ENCODE data around the gene HOXC6.
A peak's percentile ranks its signal among the peaks of the same experiment; 100 is the strongest.

Gene HOXC6

DNA sequence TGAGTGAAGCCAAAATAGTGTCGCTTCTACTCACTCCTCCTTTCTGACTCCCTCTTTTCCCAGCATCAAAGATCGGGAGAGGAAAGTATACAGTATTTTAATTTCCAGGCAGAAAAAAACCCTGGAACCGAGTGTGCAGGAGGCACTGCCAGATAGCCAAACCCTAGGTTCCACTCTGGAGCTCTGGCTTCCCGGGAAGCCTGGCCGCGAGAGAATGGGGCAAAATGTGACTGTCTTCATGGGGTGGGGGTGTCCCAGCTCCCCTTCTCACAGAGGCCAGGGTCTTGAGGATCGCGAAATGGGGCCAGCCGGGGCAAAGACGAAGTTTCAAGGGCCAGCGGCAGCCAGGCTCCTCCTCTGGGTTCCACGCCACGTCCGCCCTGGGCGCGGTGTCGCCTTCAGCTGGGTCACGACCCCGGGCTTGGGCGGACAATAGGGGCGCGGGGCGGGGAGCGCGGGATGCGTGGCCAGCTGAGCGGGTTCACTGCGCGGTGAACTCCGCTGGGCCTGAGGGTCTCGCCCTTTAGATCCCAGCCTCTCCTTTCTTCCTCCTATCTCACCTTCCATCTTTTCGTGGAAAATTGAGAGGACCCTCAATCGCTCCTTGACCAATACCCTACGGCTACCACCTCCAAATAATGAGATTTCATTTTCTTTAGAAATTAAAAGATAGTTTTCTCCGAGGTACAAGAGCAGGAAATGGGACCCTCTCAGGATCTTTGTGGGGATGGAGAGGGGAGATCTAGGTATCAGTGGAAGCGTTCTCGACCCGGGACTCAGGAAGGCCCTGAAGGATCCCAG is 32.1 kb downstream of the HOXC6 start:
- H3K27ac ChIP-seq, result no peak overlapping the region
- ChIA-PET CTCF (interaction anchor here (0.6 kb wide), 1 partner anchor 312 kb away, joined by 3 read pairs; no protein-coding TSS in a partner anchor), POLR2A (ENCODE audit: low non-redundant PET) (no interaction called here)
- TF ChIP-seq, protein P1, sequence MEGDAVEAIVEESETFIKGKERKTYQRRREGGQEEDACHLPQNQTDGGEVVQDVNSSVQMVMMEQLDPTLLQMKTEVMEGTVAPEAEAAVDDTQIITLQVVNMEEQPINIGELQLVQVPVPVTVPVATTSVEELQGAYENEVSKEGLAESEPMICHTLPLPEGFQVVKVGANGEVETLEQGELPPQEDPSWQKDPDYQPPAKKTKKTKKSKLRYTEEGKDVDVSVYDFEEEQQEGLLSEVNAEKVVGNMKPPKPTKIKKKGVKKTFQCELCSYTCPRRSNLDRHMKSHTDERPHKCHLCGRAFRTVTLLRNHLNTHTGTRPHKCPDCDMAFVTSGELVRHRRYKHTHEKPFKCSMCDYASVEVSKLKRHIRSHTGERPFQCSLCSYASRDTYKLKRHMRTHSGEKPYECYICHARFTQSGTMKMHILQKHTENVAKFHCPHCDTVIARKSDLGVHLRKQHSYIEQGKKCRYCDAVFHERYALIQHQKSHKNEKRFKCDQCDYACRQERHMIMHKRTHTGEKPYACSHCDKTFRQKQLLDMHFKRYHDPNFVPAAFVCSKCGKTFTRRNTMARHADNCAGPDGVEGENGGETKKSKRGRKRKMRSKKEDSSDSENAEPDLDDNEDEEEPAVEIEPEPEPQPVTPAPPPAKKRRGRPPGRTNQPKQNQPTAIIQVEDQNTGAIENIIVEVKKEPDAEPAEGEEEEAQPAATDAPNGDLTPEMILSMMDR (conservative IDR thresholded peaks at IDR 0.05; ENCODE audit: low read depth), result no peak
- no peak for DNase-seq (ENCODE audit: low spot score)

DNA sequence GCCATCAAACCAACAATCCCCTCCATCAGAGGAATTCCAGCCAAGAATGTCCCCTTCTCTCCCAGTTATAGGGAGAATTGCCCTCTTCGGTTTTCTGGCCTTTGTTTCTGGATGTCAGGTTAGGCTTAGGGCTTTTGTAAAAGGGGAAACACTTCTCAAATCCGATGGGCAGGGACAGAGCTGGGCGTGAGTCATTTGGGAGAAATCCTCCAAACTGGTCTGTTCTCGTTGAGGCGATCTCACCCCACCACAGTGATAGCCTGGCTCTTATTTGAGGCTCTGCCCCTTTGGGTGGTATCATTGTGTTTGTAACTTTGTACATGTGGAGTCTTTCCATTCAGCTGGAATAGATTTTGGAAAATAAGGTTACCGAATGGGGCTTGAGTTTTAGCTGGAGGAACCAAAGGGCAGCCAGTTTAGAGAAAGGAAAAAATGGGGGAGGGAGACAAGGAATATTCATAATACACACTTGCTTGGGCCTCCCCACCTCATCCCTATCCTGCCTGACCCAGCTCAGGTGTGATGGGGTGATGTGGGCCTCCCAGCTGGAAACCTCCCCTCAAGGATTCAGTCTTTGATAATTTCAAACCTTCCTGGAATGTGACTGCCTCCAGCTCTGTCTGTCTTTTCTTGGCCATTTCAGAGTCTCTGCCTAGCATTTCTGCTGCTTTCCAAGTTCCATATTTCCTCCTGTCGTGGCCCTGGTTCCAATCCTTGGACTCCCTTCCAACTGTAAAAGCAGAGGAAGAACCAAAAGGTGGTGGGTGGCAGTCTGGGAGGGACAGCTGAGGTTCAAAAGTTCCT is 32.9 kb downstream of the HOXC6 start:
- TF ChIP-seq, protein P1 (conservative IDR thresholded peaks at IDR 0.05; ENCODE audit: low read depth), result no peak
- CTCF ChIA-PET, result interaction anchor here (0.6 kb wide), 1 partner anchor 312 kb away, joined by 3 read pairs; no protein-coding TSS in a partner anchor
- H3K27ac ChIP-seq, result no peak overlapping the region
- POLR2A ChIA-PET (ENCODE audit: low non-redundant PET), result no interaction called here
- DNase-seq (ENCODE audit: low spot score), result peak; percentile 41

DNA sequence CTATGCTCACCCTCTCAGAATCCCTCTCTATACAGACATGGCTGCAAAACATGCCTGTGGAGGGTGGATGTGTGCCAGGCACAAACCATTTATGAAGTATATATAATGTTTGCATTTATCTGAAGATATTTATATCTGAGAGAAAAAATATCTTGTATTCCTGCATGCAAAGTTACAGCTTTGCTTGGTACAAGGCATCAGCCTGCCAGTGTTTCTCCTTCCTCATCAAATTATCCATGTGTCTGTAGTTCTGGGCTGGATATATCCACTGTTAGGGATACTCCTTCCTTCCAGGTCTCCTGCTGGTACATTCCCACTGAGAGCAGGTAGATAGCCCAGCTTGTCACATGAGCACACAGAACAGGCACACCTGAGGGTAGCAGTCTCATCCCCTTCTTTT is 37.4 kb downstream of the HOXC6 start:
- ChIA-PET CTCF (interaction anchor here (0.9 to 1.3 kb wide), 2 partner anchors 11 to 135 kb away, joined by 3 read pairs; no protein-coding TSS in a partner anchor), POLR2A (ENCODE audit: low non-redundant PET) (no interaction called here)
- no peak for DNase-seq (ENCODE audit: low spot score)
- no peak overlapping the region for H3K27ac ChIP-seq
- TF ChIP-seq, protein P1 (conservative IDR thresholded peaks at IDR 0.05; ENCODE audit: low read depth), result no peak

DNA sequence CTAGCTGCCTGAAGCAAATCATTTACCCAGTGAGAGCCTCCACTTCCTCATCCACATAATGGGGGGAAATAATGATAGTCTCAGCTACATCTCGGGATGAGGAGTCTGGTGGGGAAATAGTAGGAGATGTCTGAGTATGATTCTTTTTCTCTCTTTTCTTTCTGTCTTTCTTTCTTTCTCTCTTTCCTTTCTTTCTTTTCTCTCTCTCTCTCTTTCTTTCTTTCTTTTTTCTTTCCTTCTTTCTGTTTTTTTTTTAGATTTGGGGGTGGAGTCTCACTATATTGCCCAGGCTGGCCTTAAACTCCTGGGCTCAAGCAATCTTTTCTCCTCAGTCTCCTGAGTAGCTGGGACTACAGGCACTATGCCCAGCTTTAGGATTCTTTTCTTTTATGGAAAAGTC is 38.2 kb downstream of the HOXC6 start:
- DNase-seq (ENCODE audit: low spot score), result no peak
- ChIA-PET POLR2A (ENCODE audit: low non-redundant PET) (no interaction called here), CTCF (interaction anchor here (1.3 kb wide), 1 partner anchor 135 kb away, joined by 3 read pairs; no protein-coding TSS in a partner anchor)
- H3K27ac ChIP-seq, result no peak overlapping the region
- TF ChIP-seq, protein P1 (conservative IDR thresholded peaks at IDR 0.05; ENCODE audit: low read depth), result no peak

DNA sequence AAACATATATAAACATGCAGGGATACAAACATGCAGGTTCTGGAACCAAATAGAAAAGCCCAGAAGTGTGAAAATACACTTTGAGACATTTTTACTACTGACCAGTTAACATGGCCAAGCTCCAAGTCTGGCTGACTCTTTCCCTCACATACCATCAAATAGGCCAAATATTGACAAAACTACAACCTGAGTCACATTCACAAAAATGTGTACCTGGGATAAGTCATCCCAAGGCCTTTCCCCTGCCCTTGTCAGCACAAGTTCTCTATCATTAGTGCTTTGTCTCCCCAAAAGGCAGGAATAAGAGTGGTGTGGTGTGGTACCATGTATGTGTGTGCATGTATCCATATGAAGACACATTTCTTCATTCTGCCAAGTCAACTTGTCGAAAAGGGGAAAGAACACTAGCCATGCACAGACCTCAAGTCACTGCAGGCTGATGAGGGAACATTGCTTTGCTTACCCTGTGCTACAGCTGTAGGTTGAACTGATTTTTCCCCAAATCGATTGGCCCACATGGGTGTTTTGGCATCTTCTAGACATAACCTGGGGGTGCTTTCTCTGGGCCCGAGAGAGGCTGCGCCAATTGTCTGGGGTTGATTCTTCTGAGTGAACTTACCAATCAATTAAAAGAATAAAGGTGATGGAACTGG is 40.3 kb downstream of the HOXC6 start:
- ChIA-PET POLR2A (ENCODE audit: low non-redundant PET) (no interaction called here), CTCF (no interaction called here)
- no peak overlapping the region for H3K27ac ChIP-seq
- TF ChIP-seq, protein P1 (conservative IDR thresholded peaks at IDR 0.05; ENCODE audit: low read depth), result no peak
- peak; percentile 52 for DNase-seq (ENCODE audit: low spot score)

DNA sequence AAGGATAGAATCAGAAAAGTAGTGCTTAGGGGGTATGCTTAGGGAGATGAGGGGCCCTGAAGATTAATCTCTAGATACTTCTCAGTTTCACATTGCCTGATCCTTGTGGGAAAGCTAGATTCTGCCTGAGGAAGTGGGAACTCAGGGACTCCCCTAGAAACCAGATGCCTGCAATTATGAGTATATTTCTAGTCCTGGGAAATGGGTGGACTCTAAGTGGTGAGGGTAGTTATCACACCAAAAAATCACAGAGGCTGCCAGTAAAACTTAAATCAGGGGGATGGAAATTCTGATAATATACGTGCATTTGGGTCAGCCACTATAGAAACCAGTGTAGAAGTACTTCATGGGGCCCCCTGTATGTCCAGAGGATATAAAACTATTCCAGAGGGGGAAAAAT is 43.7 kb downstream of the HOXC6 start:
- TF ChIP-seq, protein P1 (conservative IDR thresholded peaks at IDR 0.05; ENCODE audit: low read depth), result no peak
- no peak overlapping the region for H3K27ac ChIP-seq
- CTCF ChIA-PET, result no interaction called here
- POLR2A ChIA-PET (ENCODE audit: low non-redundant PET), result no interaction called here
- no peak for DNase-seq (ENCODE audit: low spot score)
